Stomach (tissue), 9 donors: ENCODE measurements around the gene FGFR2. TPM values are rescaled to one million over a fixed set of nuclear protein-coding genes. Genes with fewer than 3 reads are reported as not detected.

Experiments
- DNase-seq, 2 donors: peaks; one replicate each; pipeline versions ENCODE4 v3.0.0 to v3.0.0-alpha.2; 2013 to 2019
- H3K27ac ChIP-seq, 5 donors: fragments of 200-600 bp in 4 of 5; sonication (generic) in 4 of 5; one replicate each; pipeline ENCODE4 v1.5.1; 2013 to 2019; ENCODE audit warnings: mild to moderate bottlenecking in 1 of 5, moderate library complexity in 1 of 5
- H3K27me3 ChIP-seq, 3 donors: fragments of 200-600 bp; sonication (generic); one replicate each; pipeline ENCODE4 v1.5.1; 2017 to 2019; ENCODE audit warnings: mixed run types in 1 of 3
- H3K36me3 ChIP-seq, 4 donors: fragments of 200-600 bp; sonication (generic); 1 replicate in 3 of 4; 2 replicates in 1 of 4; pipeline ENCODE4 v1.5.1; 2016 to 2019
- H3K4me1 ChIP-seq, 4 donors: fragments of 200-600 bp; sonication (generic); one replicate each; pipeline ENCODE4 v1.5.1; 2016 to 2019
- H3K4me3 ChIP-seq, 4 donors: fragments of 200-600 bp; sonication (generic) in 3 of 4; one replicate each; pipeline ENCODE4 v1.5.1; 2016 to 2019; ENCODE audit warnings: mild to moderate bottlenecking in 1 of 4
- H3K9me3 ChIP-seq, 4 donors: fragments of 200-600 bp; sonication (generic); one replicate each; pipeline ENCODE4 v1.5.1; 2016 to 2019
- CTCF ChIP-seq, 7 experiments: fragments of 450-650 bp in 4 of 7; fragments of 200-600 bp in 3 of 7; sonication (generic) in 3 of 7; IDR thresholded peaks; one replicate each; pipeline ENCODE4 v1.5.1; 2016 to 2019; ENCODE audit warnings: antibody characterized with exemption in 7 of 7, control low read depth in 2 of 7, mild to moderate bottlenecking in 1 of 7
- EP300 ChIP-seq: sonication (generic); formaldehyde crosslinking; IDR thresholded peaks from one replicate; pipeline ENCODE4 v1.6.1; 2017; ENCODE audit warnings: antibody characterized with exemption
- POLR2A ChIP-seq, 4 donors: fragments of 450-650 bp; IDR thresholded peaks; one replicate each; pipeline ENCODE4 v1.6.1; 2016; ENCODE audit warnings: antibody characterized with exemption in 4 of 4, control low read depth in 2 of 4, mild to moderate bottlenecking in 1 of 4, moderate library complexity in 1 of 4
- POLR2AphosphoS5 ChIP-seq, 3 donors: sonication (generic); formaldehyde crosslinking; IDR thresholded peaks; one replicate each; pipeline ENCODE4 v1.6.1; 2016; ENCODE audit warnings: antibody characterized with exemption in 3 of 3
- WGBS, 5 donors: extraction: QIAGEN DNeasy Blood & Tissue Kit in 3 of 5; methylation state at CpG; one replicate each; pipeline versions ENCODE4 v1.1.5 to v1.1.7; 2013 to 2018; 5-methylcytosine and 5-hydroxymethylcytosine counted together
- intact Hi-C: fragments of 100-400 bp; cut with DNase I; formaldehyde crosslinking; loops from one replicate; pipeline ENCODE4 v1.15.1; 2023; ENCODE audit warnings: low total_unique reads
- polyA plus RNA-seq, 3 donors: library from polyadenylated mRNA; stranded (reverse); fragments of 200-250 nt; gene quantifications; one replicate each; pipeline ENCODE4 v1.2.3, GENCODE V29; 2013
- total RNA-seq, 5 donors: library from RNA; depleted of rRNA; stranded (reverse); fragments of >200 nt; gene quantifications; one replicate each; pipeline versions ENCODE4 v1.1.0 to v1.2.3, GENCODE V29; 2014 to 2016
- donor health status: healthy with polysubstance abuse.
- donor health status: Bipolar disorder and iron deficiency.
- donor health status: healthy.

The FGFR2 gene
- total and polyA plus RNA-seq, 8 donors: 3.9 to 170 (median 18.1) TPM

- no peak overlapping the region for H3K4me3 ChIP-seq
- intact Hi-C loops: no loop called here
- TF ChIP-seq CTCF (IDR thresholded peaks at IDR 0.05) (no peak), EP300 (no peak), POLR2AphosphoS5 (IDR thresholded peaks at IDR 0.05) (no peak)
- DNase-seq: no peak
- peaks cover 0 to 3% (median 0%) of the 10 kb centered on the region in 4 donors for H3K36me3 ChIP-seq
- H3K9me3 ChIP-seq: no peaks in the 10 kb centered on the region
- H3K4me1 ChIP-seq: peaks cover 0 to 27% (median 12%) of the 10 kb centered on the region in 4 donors
- peak overlapping the region in 2 of 5 donors; percentile 15 to 35 for H3K27ac ChIP-seq
- 28 to 58% (median 36%) methylated on average over 3 of the region's 3 CpGs for WGBS, 5 donors
- peaks cover 0 to 22% (median 0%) of the 10 kb centered on the region in 3 donors for H3K27me3 ChIP-seq
Observed at GRCh38 chr10:121589553-121589952, 8.7 kb downstream of the FGFR2 start.

- H3K27ac ChIP-seq: no peak overlapping the region
- no peak overlapping the region for H3K4me3 ChIP-seq
- DNase-seq: no peak
- TF ChIP-seq POLR2AphosphoS5 (IDR thresholded peaks at IDR 0.05): no peak
- TF ChIP-seq CTCF (IDR thresholded peaks at IDR 0.05): no peak
- TF ChIP-seq POLR2A (IDR thresholded peaks at IDR 0.05): no peak
- no peak for TF ChIP-seq EP300
- H3K27me3 ChIP-seq: no peaks in the 10 kb centered on the region
- WGBS, 5 donors: 77 to 94% (median 88%) methylated on average over 1 of the region's 1 CpG
- peaks cover 0 to 24% (median 17%) of the 10 kb centered on the region in 4 donors for H3K4me1 ChIP-seq
- no peaks in the 10 kb centered on the region for H3K9me3 ChIP-seq
- intact Hi-C loops: no loop called here
- no peaks in the 10 kb centered on the region for H3K36me3 ChIP-seq
Observed at GRCh38 chr10:121583857-121584256, 14.4 kb downstream of the FGFR2 start.

- WGBS, 5 donors: 88 to 95% (median 93%) methylated on average over 6 of the region's 6 CpGs
- intact Hi-C loops: no loop called here
- H3K27ac ChIP-seq: no peak overlapping the region
Observed at GRCh38 chr10:121583258-121583657, 15.0 kb downstream of the FGFR2 start.

GRCh38 chr10:121580276-121581116 is 17.7 kb downstream of the FGFR2 start:
- no peaks in the 10 kb centered on the region for H3K27me3 ChIP-seq
- peak in 1 of 2 donors; percentile 76 for DNase-seq
- H3K4me3 ChIP-seq: no peak overlapping the region
- no peaks in the 10 kb centered on the region for H3K9me3 ChIP-seq
- no peak for TF ChIP-seq POLR2A (IDR thresholded peaks at IDR 0.05)
- no peak for TF ChIP-seq POLR2AphosphoS5 (IDR thresholded peaks at IDR 0.05)
- no peak for TF ChIP-seq CTCF (IDR thresholded peaks at IDR 0.05)
- no peak for TF ChIP-seq EP300
- no peaks in the 10 kb centered on the region for H3K36me3 ChIP-seq
- H3K4me1 ChIP-seq: peaks cover 0 to 36% (median 18%) of the 10 kb centered on the region in 4 donors
- no peak overlapping the region for H3K27ac ChIP-seq
- 37 to 52% (median 45%) methylated on average over 17 to 22 of the region's 22 CpGs for WGBS, 5 donors
- intact Hi-C loops: no loop called here

More at GRCh38 chr10:121583258-121583657, 15.0 kb downstream of the FGFR2 start:
- DNase-seq: no peak
- Histone ChIP-seq H3K36me3 (no peaks in the 10 kb centered on the region), H3K4me1 (peaks cover 0 to 29% (median 18%) of the 10 kb centered on the region in 4 donors), H3K4me3 (no peak overlapping the region), H3K9me3 (no peaks in the 10 kb centered on the region), H3K27me3 (no peaks in the 10 kb centered on the region)
- TF ChIP-seq EP300 (no peak), POLR2A (IDR thresholded peaks at IDR 0.05) (no peak), CTCF (IDR thresholded peaks at IDR 0.05) (no peak), POLR2AphosphoS5 (IDR thresholded peaks at IDR 0.05) (no peak)
